Gastrocnemius medialis (tissue), 4 donors: ENCODE data around the gene AUTS2.

ENCODE experiments used
- POLR2A ChIP-seq, 2 donors: fragments of 450-650 bp; IDR thresholded peaks; one replicate each; pipeline ENCODE4 v1.6.1; 2017; ENCODE audit warnings: antibody characterized with exemption in 2 of 2, mild to moderate bottlenecking in 2 of 2, moderate library complexity in 2 of 2
- TF ChIP-seq, protein P1 (sequence below), 5 experiments: fragments of 450-650 bp in 3 of 5; fragments of 200-600 bp in 2 of 5; sonication (generic) in 2 of 5; IDR thresholded peaks in 4 of 5; conservative IDR thresholded peaks in 1 of 5; 1 replicate in 4 of 5; 2 replicates in 1 of 5; pipeline ENCODE4 v1.5.1; 2016 to 2019; ENCODE audit warnings: antibody characterized with exemption in 5 of 5, mild to moderate bottlenecking in 3 of 5, moderate library complexity in 3 of 5

DNA sequence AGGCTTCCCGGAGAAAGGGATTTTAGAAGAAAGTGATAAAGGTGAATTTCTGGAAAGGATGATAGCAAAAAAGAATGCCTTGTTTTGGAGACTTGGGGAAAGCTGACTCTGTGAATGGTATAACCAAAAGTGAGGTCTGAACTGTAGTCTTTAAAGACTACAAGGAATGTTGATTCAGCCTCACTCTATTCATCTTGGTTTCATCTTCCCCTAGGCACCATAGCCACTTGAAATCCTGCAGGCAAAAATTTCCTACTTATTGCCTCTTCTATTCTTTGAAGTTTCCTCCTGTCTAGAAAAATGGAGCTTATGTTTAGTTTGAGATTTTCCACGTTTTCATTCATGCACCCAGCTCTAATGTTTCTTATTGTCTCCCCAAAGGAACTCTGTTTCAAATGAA, 518.0 kb downstream of the AUTS2 start:
- TF ChIP-seq, protein P1, sequence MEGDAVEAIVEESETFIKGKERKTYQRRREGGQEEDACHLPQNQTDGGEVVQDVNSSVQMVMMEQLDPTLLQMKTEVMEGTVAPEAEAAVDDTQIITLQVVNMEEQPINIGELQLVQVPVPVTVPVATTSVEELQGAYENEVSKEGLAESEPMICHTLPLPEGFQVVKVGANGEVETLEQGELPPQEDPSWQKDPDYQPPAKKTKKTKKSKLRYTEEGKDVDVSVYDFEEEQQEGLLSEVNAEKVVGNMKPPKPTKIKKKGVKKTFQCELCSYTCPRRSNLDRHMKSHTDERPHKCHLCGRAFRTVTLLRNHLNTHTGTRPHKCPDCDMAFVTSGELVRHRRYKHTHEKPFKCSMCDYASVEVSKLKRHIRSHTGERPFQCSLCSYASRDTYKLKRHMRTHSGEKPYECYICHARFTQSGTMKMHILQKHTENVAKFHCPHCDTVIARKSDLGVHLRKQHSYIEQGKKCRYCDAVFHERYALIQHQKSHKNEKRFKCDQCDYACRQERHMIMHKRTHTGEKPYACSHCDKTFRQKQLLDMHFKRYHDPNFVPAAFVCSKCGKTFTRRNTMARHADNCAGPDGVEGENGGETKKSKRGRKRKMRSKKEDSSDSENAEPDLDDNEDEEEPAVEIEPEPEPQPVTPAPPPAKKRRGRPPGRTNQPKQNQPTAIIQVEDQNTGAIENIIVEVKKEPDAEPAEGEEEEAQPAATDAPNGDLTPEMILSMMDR (IDR thresholded peaks at IDR 0.05 in 4 of 5, conservative IDR thresholded peaks at IDR 0.05 in 1 of 5): no peak
- no peak for TF ChIP-seq POLR2A (IDR thresholded peaks at IDR 0.05)
